Progenitor cell of endocrine pancreas (in vitro differentiated cells): ENCODE measurements around the gene AARS1. TPM values are rescaled to one million over a fixed set of nuclear protein-coding genes. Genes with fewer than 3 reads are reported as not detected.
"Not testable (repeated sequence)": the region's sequence is repeated elsewhere in the genome, so short reads cannot be mapped to it uniquely, and the experiment has no call there.

ENCODE experiments used
- DNase-seq: peaks from one replicate; pipeline ENCODE4 v3.0.0; 2021; ENCODE audit warnings: low spot score; ENCODE audit not compliant: unreplicated experiment
- H3K27ac Mint-ChIP-seq: 2 replicates; pipeline ENCODE4 v1.8.0; 2021; ENCODE audit warnings: mild to moderate bottlenecking, moderate library complexity, mixed read lengths
- H3K27me3 Mint-ChIP-seq: 2 replicates; pipeline ENCODE4 v1.8.0; 2021; ENCODE audit warnings: mixed read lengths
- H3K36me3 Mint-ChIP-seq: 2 replicates; pipeline ENCODE4 v1.8.0; 2022; ENCODE audit warnings: mixed read lengths; ENCODE audit not compliant: insufficient read depth
- H3K4me1 Mint-ChIP-seq: 2 replicates; pipeline ENCODE4 v1.8.0; 2021; ENCODE audit warnings: low read depth, mixed read lengths
- H3K4me3 Mint-ChIP-seq: 2 replicates; pipeline ENCODE4 v1.8.0; 2021; ENCODE audit warnings: low read depth, mild to moderate bottlenecking, moderate library complexity, mixed read lengths
- H3K9me3 Mint-ChIP-seq: 2 replicates; pipeline ENCODE4 v1.8.0; 2021; ENCODE audit warnings: low read depth, mixed read lengths
- total RNA-seq: library from RNA; stranded (reverse); gene quantifications from 2 replicates; pipeline ENCODE4 v1.2.1, GENCODE V29; 2021

Gene AARS1
- total RNA-seq, 1 donor from 2014 or later, result 114 TPM

- H3K27me3 Mint-ChIP-seq, H3K27ac Mint-ChIP-seq, DNase-seq, H3K9me3 Mint-ChIP-seq, H3K4me1 Mint-ChIP-seq, H3K4me3 Mint-ChIP-seq: not testable (repeated sequence)
- H3K36me3 Mint-ChIP-seq, result peaks cover 22% of the 10 kb centered on the region
These were observed 84.5 kb downstream of the AARS1 start for GRCh38 chr16:70204668-70205405.

GRCh38 chr16:70204010-70204409 lies 85.3 kb downstream of the AARS1 start:
- H3K27ac Mint-ChIP-seq, H3K4me3 Mint-ChIP-seq, H3K9me3 Mint-ChIP-seq, DNase-seq, H3K27me3 Mint-ChIP-seq, H3K4me1 Mint-ChIP-seq: not testable (repeated sequence)
- H3K36me3 Mint-ChIP-seq, result peaks cover 18% of the 10 kb centered on the region

GRCh38 chr16:70203508-70203907 lies 85.8 kb downstream of the AARS1 start:
- not testable (repeated sequence) for DNase-seq, H3K4me1 Mint-ChIP-seq, H3K27me3 Mint-ChIP-seq, H3K4me3 Mint-ChIP-seq, H3K27ac Mint-ChIP-seq, H3K9me3 Mint-ChIP-seq
- peaks cover 18% of the 10 kb centered on the region for H3K36me3 Mint-ChIP-seq

Other genes with a start within 250 kb of the AARS1 start
- 26.4 and 28.4 TPM in 2 replicates for gene PDPR, start 175.2 kb downstream of the AARS1 start, total RNA-seq
- 0.17 TPM in 1 of 2 replicates, not detected in the other for gene CLEC18C, start 115.7 kb downstream of the AARS1 start, total RNA-seq
- 29.1 and 29.5 TPM in 2 replicates for gene EXOSC6, start 37.6 kb downstream of the AARS1 start, total RNA-seq
- 36.4 and 38.3 TPM in 2 replicates for gene DDX19B, start 9.7 kb upstream of the AARS1 start, total RNA-seq
- 46.7 and 49.6 TPM in 2 replicates for gene DDX19A, start 57.4 kb upstream of the AARS1 start, total RNA-seq
- gene ST3GAL2, start 149.6 kb upstream of the AARS1 start, total RNA-seq, result 29.2 and 37.8 TPM in 2 replicates
- 18.8 and 21.1 TPM in 2 replicates for gene FCSK, start 165.1 kb upstream of the AARS1 start, total RNA-seq
- 75.9 and 76.0 TPM in 2 replicates for gene COG4, start 234.0 kb upstream of the AARS1 start, total RNA-seq
- gene SF3B3, start 234.3 kb upstream of the AARS1 start, total RNA-seq, result 379 and 387 TPM in 2 replicates